ENCODE measurements around the gene LHFPL3.

DNA sequence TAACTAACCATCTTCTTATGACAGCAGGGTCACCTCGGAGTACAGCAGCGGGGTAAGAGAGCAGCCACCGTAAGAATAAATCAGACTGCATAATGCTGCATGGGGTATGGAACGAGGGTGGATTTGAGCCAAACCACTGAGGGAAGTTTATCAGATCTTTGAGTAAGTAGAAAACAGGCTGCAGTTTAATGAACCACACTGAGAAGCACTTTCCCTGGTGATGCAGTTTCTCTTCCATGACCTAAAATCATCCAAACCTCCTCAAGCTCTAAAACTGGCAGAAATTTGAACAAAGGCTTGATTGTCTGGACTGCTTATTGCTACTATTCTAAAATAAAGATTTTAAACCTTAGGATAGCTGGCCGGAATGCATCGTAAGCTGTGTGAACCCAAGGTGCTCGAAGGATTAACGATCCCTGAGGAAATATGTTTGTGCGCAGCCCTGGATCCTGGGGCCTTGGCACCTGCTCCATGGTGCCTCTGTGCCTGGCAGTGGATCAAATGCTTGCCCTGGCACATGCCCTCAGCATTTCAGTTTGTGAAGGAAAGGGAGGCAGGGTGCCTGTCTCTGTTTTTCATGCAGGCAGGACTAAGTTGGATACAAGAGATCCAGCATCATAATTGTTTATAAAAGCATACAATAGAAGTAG, 322.7 kb downstream of the LHFPL3 start:
- TF ChIP-seq CTCF (conservative IDR thresholded peaks at IDR 0.05; ENCODE audit: low read depth, low read length): no peak
- no peak for TF ChIP-seq EZH2 (IDR thresholded peaks at IDR 0.05; ENCODE audit: borderline replicate concordance, low read depth, low read length, poor library complexity, severe bottlenecking)

All from A673 (cell line).